Stimulated activated naive CD8-positive, alpha-beta T cell treated with anti-CD3 and anti-CD28 coated beads, Interleukin-15, amount 100 ng/mL, for 72 hours (primary cell): ENCODE results near the gene TNFSF12.
A peak's percentile ranks its signal among the peaks of the same experiment; 100 is the strongest.
"Not testable (repeated sequence)": the region's sequence is repeated elsewhere in the genome, so short reads cannot be mapped to it uniquely, and the experiment has no call there.

Experiments
- ATAC-seq: fragments of 150-1000 bp; cut with Tn5 transposase; 2 replicates; pipeline ENCODE4 v1.10.0; 2021; ENCODE audit warnings: mild to moderate bottlenecking, moderate library complexity
- DNase-seq, 2 donors: peaks; one replicate each; pipeline ENCODE4 v3.0.0; 2021 to 2022
- H3K27ac Mint-ChIP-seq, 2 donors: one replicate each; pipeline ENCODE4 v1.8.0; 2022; ENCODE audit warnings: mild to moderate bottlenecking in 2 of 2, mixed read lengths in 2 of 2, moderate library complexity in 2 of 2
- H3K27me3 Mint-ChIP-seq: one replicate; pipeline ENCODE4 v1.8.0; 2022; ENCODE audit warnings: mixed read lengths
- H3K4me1 Mint-ChIP-seq: one replicate; pipeline ENCODE4 v1.8.0; 2022; ENCODE audit warnings: mild to moderate bottlenecking, mixed read lengths
- H3K4me3 Mint-ChIP-seq, 2 donors: one replicate each; pipeline ENCODE4 v1.8.0; 2022; ENCODE audit warnings: mild to moderate bottlenecking in 2 of 2, mixed read lengths in 2 of 2, moderate library complexity in 1 of 2
- H3K9me3 Mint-ChIP-seq, 2 donors: one replicate each; pipeline ENCODE4 v1.8.0; 2022; ENCODE audit warnings: mixed read lengths in 2 of 2

TNFSF12 gene

DNA sequence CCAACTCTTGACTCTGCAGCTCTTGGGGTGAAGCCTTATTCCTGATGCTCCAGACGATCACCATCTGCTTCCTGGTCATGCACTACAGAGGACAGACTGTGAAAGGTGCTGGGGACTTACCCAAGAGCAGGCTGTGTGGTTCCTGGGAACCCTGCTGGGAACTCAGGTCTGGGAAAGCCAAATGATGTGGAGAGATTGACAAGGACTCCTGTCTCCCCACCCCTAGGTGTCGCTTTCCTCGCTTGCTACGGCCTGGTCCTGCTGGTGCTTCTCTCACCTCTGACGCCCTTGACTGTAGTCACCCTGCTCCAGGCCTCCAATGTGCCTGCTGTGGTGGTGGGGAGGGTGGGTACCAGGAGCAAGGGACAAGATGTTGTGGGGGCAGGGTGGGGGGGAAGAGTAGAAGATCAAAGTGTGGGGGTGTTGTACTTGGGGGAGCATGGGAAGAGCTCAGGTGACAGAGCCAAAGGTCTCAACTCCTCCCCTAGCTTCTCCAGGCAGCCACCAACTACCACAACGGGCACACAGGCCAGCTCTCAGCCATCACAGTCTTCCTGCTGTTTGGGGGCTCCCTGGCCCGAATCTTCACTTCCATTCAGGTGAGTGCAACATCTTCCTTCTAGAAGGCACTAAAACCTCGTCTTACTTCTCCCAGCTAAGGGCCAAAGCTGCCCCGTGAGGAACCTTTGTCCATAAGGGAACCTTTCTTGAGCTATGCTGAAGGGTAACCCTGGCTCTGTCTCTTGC is 38.0 kb downstream of the TNFSF12 start:
- H3K4me3 Mint-ChIP-seq = no peak overlapping the region
- DNase-seq (no peak), ATAC-seq (no peak)
- H3K4me1 Mint-ChIP-seq = peaks cover 55% of the 10 kb centered on the region
- peak overlapping the region; percentile 25 to 48 for H3K27ac Mint-ChIP-seq
- H3K27me3 Mint-ChIP-seq = no peaks in the 10 kb centered on the region
- H3K9me3 Mint-ChIP-seq = no peaks in the 10 kb centered on the region

DNA sequence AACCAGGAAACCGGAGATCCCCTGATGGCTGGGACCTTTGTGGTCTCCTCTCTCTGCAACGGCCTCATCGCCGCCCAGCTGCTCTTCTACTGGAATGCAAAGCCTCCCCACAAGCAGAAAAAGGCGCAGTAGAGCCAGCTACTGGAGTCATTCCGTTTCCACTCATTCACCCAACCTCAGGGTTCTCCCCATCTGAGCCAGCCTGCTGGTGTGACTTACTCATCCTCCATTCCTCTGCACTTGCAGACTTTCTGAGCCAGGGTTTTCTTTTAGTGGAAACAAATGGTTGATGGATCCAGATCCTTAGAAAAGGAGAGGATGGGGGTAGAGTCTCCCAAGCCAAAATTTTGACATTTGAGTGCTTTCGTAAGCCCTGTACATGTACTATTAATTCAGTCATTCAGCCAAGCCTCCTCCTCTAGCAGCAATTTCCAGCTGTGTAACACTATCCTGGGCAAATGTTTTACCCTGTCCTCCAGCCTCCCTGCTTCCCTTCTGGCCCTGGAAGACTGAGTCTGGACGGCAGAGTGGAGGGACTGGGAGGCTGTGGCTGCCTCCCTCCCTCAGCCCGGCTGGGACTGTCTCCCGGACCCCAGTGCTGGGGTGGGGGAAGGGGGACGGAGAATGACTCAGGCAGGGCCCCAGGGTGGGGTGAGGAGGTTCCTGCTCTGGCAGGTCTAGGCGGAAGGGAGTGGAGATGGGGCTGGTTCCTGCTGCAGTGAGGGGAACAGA is 38.7 kb downstream of the TNFSF12 start:
- Mint-ChIP-seq H3K4me1 (peaks cover 47% of the 10 kb centered on the region), H3K27ac (peak overlapping the region; percentile 48 to 52), H3K27me3 (no peaks in the 10 kb centered on the region), H3K9me3 (no peaks in the 10 kb centered on the region), H3K4me3 (no peak overlapping the region)
- no peak for ATAC-seq
- no peak for DNase-seq

DNA sequence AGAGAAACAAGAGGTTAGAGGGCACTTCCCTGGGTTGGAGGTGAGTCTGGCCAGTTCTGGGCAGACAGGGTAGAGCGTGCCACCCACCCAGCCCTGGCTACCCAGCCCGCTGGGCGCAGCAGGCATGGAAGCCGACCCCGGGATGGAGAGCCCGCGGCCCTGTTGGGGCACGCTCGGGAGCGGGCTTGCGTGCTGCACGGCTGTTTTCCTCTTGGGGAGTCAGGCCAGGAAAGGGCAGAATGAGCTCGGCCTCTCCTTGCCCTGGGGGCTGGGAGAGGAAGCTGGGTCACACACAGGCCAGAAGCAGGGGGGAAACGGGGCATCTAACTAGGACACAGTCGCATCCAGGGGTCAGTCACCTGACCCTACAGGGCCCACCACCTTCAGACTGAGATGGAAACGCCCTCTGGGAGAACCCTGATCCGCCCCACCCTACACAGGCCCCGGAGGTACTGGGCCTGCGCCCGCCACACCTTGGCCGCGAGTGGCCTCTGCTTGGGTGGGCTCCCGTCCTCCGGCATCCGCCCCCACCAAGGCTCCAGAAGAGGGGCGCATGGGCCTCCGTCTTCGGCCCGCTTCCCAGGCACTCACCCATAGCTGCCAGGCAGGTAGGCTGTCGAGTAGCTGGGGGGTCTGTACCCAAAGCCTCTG is 39.8 kb downstream of the TNFSF12 start:
- Mint-ChIP-seq H3K4me3 (no peak overlapping the region), H3K9me3 (no peaks in the 10 kb centered on the region), H3K27ac (peak overlapping the region in 1 of 2 donors; percentile 75), H3K27me3 (no peaks in the 10 kb centered on the region), H3K4me1 (peaks cover 37% of the 10 kb centered on the region)
- ATAC-seq (no peak), DNase-seq (no peak)

DNA sequence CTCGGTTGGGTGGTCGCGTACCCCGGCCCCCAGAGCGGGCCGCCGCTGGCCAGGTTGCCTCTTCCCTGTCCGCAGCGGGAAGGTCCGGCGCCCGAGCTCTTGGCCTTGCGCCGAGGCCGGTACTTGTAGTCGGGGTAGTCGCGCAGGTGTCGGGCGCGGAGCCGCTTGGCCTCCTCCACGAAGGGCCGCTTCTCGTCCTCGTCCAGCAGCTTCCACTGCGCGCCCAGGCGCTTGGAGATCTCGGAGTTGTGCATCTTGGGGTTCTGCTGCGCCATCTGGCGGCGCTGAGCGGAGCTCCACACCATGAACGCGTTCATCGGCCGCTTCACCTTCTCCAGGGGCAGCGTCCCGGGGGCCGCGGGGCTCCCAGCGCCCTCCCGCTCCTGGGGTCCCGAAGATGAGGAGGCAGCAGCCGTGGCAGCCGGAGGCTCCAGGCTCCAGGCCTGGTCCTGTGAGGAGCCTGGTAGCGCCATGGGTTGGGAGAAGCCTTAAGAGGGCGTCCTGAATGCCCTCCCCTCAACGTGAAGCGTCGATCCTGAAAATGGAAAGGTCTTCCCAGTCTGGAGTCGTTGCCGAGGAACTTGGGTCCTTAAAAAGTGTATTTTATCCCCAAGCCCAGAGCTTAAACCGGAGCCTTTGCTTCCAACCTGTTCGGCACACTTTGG is 40.5 kb downstream of the TNFSF12 start:
- Mint-ChIP-seq H3K4me3 (no peak overlapping the region), H3K4me1 (peaks cover 36% of the 10 kb centered on the region), H3K9me3 (no peaks in the 10 kb centered on the region), H3K27me3 (no peaks in the 10 kb centered on the region), H3K27ac (peak overlapping the region in 1 of 2 donors; percentile 42)
- peak; percentile 84 for ATAC-seq
- peak; percentile 62 to 69 for DNase-seq

DNA sequence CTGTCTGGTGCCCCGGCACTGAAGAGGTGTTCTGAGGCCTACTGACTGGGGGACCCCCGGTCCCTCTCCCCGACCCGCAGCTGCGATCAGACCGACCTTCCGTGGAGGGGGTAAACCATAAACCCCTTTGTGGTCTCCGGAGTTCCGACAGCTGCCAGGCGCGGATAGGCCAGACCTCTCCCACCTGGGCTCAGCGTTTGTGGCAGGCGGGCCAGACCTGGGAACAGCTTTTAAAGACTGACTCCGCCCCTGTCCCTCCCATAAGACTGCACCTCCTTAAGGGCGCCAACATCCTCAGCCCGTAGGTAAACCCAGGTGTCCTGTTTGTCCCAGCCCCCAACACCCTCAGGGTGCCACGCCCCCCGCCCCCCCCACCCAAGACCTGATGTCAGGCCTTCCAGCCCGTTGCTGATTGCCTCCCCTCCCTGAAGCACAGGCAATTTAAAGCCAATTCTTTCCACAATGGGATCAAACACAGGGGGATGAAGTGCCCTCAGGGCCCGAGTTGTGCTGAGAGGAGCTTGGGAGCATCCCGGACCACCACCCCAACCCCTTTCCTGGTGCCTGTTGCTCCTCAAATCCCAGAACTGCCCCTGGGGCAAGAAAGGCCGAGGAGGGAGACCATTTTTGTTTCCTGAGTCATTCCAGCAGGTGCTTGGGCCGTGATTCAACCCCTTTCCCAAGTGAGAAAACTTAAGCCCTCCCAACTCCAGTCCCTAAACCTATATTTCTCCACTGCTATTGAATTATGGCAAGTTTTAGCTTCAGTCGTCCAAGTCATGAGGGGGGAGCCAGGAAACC is 41.2 kb downstream of the TNFSF12 start, which contains the start of gene SOX15:
TSS of gene SOX15 (minus strand) at position 204 of the 801 bp plus-strand sequence. CDS start 418 bp downstream, outside the sequence.
- ATAC-seq (no peak), DNase-seq (no peak)
- Mint-ChIP-seq H3K9me3 (no peaks in the 10 kb centered on the region), H3K4me3 (no peak within 1 kb of the TSS), H3K4me1 (peaks cover 29% of the 10 kb centered on the region), H3K27me3 (no peaks in the 10 kb centered on the region), H3K27ac (peak within 1 kb of the TSS; percentile 42 to 88)

DNA sequence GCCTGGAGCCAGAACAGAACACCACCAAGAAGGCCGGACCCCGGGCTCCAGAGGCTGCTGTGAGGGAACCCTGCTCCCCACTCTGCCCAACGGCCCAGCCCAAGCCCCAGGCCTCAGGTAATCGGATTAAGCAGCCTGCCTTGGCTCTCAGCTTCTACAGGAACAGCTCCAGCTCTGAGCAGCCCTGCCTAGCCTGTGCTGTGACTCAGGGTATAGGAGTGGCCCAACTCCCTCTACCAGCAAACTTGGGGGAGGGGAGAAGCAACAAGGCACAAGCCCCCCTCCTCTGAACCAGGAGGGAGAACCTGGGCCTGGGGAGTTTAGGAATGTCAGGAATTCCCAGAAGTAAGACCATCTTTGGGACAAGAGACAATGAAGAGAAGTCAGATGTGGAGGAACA is 41.9 kb downstream of the TNFSF12 start:
- H3K27ac Mint-ChIP-seq = peak overlapping the region in 1 of 2 donors; percentile 88
- H3K4me1 Mint-ChIP-seq = peaks cover 22% of the 10 kb centered on the region
- no peak for DNase-seq

DNA sequence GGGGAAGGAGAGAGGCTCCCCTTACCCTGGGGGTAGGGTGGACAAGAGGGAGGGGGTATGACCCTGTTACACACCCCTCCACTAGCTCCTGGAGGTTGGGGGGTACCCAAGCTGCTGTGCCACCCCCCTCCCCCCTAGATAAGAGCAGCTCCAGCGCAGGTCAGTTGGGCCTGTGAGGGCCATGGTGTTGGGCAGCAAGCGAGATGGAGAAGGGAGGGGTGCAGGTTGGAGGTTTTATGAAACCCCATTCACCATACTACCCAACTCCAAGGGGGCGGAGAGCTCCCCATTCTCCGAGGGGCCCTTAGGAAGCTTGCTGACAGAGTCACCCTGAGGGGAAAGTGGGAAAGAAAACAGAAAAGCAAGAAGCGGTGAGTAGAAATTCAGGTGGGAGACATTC is 42.7 kb downstream of the TNFSF12 start:
- H3K4me1 Mint-ChIP-seq = peaks cover 19% of the 10 kb centered on the region
- no peak for ATAC-seq
- H3K27me3 Mint-ChIP-seq = no peaks in the 10 kb centered on the region
- no peak overlapping the region for H3K4me3 Mint-ChIP-seq
- no peaks in the 10 kb centered on the region for H3K9me3 Mint-ChIP-seq
- DNase-seq = peak in 1 of 2 donors; percentile 7
- peak overlapping the region in 1 of 2 donors; percentile 65 for H3K27ac Mint-ChIP-seq

More for the DNA sequence above, 41.9 kb downstream of the TNFSF12 start:
- peak; percentile 24 for ATAC-seq
- no peak overlapping the region for H3K4me3 Mint-ChIP-seq
- no peaks in the 10 kb centered on the region for H3K27me3 Mint-ChIP-seq
- no peaks in the 10 kb centered on the region for H3K9me3 Mint-ChIP-seq

DNA sequence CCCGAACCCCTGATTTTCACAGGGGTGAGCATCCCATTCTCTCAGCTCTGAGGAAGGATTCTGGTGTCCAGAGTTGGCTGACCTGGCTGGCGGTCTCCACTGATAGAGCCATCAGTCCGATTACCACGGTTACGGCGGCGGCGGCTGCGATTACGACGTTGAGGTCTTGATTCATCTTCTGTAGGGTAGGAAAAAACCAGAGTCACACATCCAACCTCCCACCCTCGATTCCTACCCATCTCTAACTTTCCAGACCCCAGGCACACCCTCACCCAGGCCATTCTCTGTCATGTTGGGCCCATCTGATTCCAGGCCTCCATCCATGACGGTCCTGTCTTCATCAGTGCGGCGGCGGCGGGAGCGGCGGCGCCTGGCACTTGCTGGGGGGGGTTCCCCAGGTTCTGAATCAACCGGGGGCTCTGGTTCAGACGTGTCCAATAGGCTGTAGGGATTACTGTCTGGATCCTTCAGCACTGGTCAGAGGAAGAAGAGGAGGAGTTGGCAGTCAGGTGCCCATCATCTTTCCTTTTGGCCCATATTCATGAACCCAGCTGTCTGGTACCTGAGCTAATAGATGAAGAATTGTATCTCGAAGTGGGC is 43.7 kb downstream of the TNFSF12 start:
- DNase-seq (no peak), ATAC-seq (no peak)
- no peaks in the 10 kb centered on the region for H3K27me3 Mint-ChIP-seq
- H3K4me1 Mint-ChIP-seq = peaks cover 13% of the 10 kb centered on the region
- H3K27ac Mint-ChIP-seq = no peak overlapping the region
- H3K9me3 Mint-ChIP-seq = no peaks in the 10 kb centered on the region
- H3K4me3 Mint-ChIP-seq = no peak overlapping the region

DNA sequence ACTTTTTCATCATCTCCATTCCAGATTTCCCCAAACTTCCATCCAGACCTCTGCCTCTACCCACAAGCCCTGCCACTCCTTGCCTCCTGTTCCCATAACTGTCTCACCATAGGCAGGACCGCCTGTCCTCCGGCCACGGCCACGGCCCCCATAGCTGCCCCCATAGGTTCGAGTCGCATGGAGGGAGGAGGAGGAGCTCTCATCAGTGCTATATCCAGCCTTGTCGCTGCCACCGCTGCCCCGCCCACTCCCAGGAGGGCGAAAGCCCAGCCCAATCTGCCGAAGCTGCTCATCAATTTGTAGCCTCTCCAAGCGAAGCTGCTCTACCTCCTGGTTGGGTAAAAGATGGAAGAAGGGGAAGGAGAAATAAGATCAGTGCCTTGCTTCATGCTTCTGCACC is 44.4 kb downstream of the TNFSF12 start:
- peak overlapping the region in 1 of 2 donors; percentile 15 for H3K27ac Mint-ChIP-seq
- H3K4me3 Mint-ChIP-seq = no peak overlapping the region

DNA sequence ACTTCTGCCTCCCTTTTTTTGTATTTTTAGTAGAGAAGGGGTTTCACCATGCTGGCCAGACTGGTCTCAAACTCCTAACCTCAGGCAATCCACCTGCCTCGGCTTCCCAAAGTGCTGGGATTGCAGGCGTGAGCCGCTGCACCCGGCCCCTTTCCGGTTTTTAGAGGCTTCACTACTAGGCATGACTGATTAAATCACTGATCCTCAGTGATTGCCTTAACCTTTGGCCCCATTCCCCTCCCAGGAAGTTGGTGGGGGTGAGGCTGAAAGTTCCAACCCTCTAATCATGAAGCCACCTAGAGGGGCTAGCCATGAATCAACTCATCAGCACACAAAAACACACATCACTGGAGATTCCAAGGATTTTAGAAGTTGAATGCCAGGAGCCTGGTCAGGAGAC is 48.7 kb downstream of the TNFSF12 start:
- H3K27me3 Mint-ChIP-seq, H3K27ac Mint-ChIP-seq, H3K4me3 Mint-ChIP-seq: not testable (repeated sequence)

More for the DNA sequence above, 44.4 kb downstream of the TNFSF12 start:
- ATAC-seq = no peak
- H3K27me3 Mint-ChIP-seq = no peaks in the 10 kb centered on the region
- H3K4me1 Mint-ChIP-seq = peaks cover 6% of the 10 kb centered on the region
- H3K9me3 Mint-ChIP-seq = no peaks in the 10 kb centered on the region
- peak in 1 of 2 donors; percentile 9 for DNase-seq

DNA sequence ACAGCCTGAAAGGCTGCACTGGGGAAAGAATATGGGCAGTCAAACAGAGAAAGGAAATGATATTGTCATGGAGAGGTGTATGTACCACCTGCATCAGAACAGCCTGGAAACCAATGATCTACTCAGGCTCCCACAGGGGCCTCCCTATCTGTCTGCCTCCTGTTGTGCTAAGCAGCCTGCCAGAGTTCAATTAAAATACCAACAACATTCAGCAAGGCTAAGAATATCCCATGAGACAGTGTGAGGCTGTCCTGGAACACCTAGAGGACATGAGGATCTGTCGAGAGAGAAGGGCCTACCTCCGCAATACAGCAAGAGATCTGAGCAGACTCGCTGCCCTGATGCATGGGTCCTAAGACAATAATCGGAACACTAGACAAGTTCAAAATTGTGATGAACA is 57.4 kb downstream of the TNFSF12 start:
- ATAC-seq (no peak), DNase-seq (no peak)
- no peaks in the 10 kb centered on the region for H3K27me3 Mint-ChIP-seq
- H3K4me3 Mint-ChIP-seq = no peak overlapping the region
- H3K9me3 Mint-ChIP-seq = no peaks in the 10 kb centered on the region
- H3K4me1 Mint-ChIP-seq = peaks cover 20% of the 10 kb centered on the region
- H3K27ac Mint-ChIP-seq = peak overlapping the region in 1 of 2 donors; percentile 15

More for the DNA sequence above, 48.7 kb downstream of the TNFSF12 start:
- ATAC-seq, DNase-seq, H3K9me3 Mint-ChIP-seq, H3K4me1 Mint-ChIP-seq: not testable (repeated sequence)
